ENCODE results near the gene MYOCOS.

DNA sequence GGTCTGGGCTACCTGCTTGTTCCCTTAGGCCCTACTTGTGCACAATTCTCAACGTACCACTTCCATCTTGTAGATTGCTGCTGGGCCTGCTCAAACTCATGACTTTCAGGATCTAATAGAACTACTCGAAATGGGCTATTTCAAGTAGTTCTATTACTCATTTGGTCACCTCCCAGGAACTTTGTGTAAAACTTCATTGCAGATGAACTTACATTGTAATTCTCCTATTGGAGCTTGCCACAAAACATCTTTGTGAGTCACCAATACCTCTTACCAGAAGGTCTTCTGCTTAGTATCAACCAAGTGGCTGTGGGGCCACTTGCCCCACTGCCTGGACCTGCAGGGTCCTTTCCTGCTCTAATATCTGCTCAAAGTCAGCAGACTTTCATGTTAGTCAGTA lies 10.7 kb upstream of the MYOCOS start:
- TF ChIP-seq, protein P1, sequence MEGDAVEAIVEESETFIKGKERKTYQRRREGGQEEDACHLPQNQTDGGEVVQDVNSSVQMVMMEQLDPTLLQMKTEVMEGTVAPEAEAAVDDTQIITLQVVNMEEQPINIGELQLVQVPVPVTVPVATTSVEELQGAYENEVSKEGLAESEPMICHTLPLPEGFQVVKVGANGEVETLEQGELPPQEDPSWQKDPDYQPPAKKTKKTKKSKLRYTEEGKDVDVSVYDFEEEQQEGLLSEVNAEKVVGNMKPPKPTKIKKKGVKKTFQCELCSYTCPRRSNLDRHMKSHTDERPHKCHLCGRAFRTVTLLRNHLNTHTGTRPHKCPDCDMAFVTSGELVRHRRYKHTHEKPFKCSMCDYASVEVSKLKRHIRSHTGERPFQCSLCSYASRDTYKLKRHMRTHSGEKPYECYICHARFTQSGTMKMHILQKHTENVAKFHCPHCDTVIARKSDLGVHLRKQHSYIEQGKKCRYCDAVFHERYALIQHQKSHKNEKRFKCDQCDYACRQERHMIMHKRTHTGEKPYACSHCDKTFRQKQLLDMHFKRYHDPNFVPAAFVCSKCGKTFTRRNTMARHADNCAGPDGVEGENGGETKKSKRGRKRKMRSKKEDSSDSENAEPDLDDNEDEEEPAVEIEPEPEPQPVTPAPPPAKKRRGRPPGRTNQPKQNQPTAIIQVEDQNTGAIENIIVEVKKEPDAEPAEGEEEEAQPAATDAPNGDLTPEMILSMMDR (conservative IDR thresholded peaks at IDR 0.05 in 1 of 2, IDR thresholded peaks at IDR 0.05 in 1 of 2; ENCODE audit: extremely low read depth in 1 of 2, insufficient read depth in 1 of 2, low read depth in 1 of 2, low read length in 2 of 2): no peak
- no peak for TF ChIP-seq EZH2 (IDR thresholded peaks at IDR 0.05; ENCODE audit: borderline replicate concordance, low read length)

Measured in mammary epithelial cell (primary cell).